ENCODE measurements around the gene GTPBP8. TPM values are rescaled to one million over a fixed set of nuclear protein-coding genes. Genes with fewer than 3 reads are reported as not detected.

Gene GTPBP8
- total RNA-seq, 1 experiment from 2014 or later: 16.4 TPM

DNA sequence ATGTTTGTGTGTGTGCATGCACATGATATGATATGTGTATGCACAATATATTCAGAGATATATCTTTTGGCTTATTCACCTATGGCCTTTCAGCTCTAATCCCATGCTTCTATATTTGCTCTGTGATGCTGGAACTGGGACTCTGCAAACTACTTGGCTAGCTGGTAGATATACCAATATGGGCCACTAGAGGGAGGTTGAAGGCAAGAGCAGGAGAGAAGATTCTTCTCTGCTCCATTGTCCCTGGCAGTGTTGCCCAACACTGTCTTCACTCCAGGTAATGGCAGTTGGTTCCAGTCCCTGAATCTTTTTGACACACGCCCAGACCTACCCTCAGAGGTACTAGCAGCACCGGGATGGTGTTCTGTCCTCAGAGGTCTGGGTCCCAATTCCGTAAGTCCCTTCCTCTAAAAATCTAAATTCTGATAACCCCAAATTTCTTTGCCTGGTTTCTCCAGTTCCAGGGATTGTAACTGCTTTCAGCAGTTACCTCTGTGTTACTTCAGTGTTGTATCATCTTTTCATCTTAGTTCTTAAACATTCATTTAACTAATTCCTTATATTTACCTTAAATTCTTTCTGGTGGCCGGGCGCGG, 44.7 kb downstream of the GTPBP8 start:
- H3K9me2 ChIP-seq (ENCODE audit: insufficient read depth): no peaks in the 10 kb centered on the region
- no peaks in the 10 kb centered on the region for H3K79me2 ChIP-seq (ENCODE audit: insufficient read depth, low read length)
- no peak overlapping the region for H3K4me3 ChIP-seq (replicated peaks in 1 of 2; ENCODE audit: low read depth in 1 of 2, low read length in 2 of 2)
- no peaks in the 10 kb centered on the region for H3K36me3 ChIP-seq (ENCODE audit: control insufficient read depth in 1 of 2, insufficient read depth in 2 of 2, low read length in 2 of 2)
- no peak overlapping the region for H2AFZ ChIP-seq (ENCODE audit: low read depth, low read length, poor library complexity, severe bottlenecking)
- TF ChIP-seq CEBPB (IDR thresholded peaks at IDR 0.05; ENCODE audit: low read depth): peak; percentile 70
- peak; percentile 62 for TF ChIP-seq RAD21 (IDR thresholded peaks at IDR 0.05; ENCODE audit: low read depth)
- no peak for TF ChIP-seq SIN3A (IDR thresholded peaks at IDR 0.05; ENCODE audit: low read depth)
- TF ChIP-seq, protein P1, sequence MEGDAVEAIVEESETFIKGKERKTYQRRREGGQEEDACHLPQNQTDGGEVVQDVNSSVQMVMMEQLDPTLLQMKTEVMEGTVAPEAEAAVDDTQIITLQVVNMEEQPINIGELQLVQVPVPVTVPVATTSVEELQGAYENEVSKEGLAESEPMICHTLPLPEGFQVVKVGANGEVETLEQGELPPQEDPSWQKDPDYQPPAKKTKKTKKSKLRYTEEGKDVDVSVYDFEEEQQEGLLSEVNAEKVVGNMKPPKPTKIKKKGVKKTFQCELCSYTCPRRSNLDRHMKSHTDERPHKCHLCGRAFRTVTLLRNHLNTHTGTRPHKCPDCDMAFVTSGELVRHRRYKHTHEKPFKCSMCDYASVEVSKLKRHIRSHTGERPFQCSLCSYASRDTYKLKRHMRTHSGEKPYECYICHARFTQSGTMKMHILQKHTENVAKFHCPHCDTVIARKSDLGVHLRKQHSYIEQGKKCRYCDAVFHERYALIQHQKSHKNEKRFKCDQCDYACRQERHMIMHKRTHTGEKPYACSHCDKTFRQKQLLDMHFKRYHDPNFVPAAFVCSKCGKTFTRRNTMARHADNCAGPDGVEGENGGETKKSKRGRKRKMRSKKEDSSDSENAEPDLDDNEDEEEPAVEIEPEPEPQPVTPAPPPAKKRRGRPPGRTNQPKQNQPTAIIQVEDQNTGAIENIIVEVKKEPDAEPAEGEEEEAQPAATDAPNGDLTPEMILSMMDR (IDR thresholded peaks at IDR 0.05 in 2 of 3, conservative IDR thresholded peaks at IDR 0.05 in 1 of 3; ENCODE audit: borderline replicate concordance in 1 of 3, insufficient read depth in 1 of 3, low read depth in 2 of 3, low read length in 2 of 3): peak; percentile 49 to 89 (median 82); a peak in 5 of 6 replicates
- BruUV-seq (replicated peaks): no TSS peak
- no peaks in the 10 kb centered on the region for H3K9me3 ChIP-seq (ENCODE audit: control insufficient read depth in 1 of 2, insufficient read depth in 1 of 2, low read depth in 1 of 2, low read length in 2 of 2)
- ATAC-seq (peak; percentile 99), DNase-seq (ENCODE audit: low read depth, low spot score) (peak; percentile 50)
- RAD21 ChIA-PET (ENCODE audit: low non-redundant PET in 1 of 2, low total read pairs in 2 of 2, uncharacterized antibody in 2 of 2, unreplicated experiment in 2 of 2): interaction anchor here in 1 of 2 experiments (0.8 kb wide), 1 partner anchor 252 kb away, joined by 3 read pairs; no protein-coding TSS in a partner anchor
- CTCF ChIA-PET: interaction anchor here (1.1 to 2.9 kb wide), 11 partner anchors 16 to 742 kb away, joined by 3 to 13 read pairs (median 5); partner anchors contain the start of gene SLC9C1
- intact Hi-C loops (cut with micrococcal nuclease): loop anchor here (10.0 kb wide), 1 partner anchor 391 kb away; the partner anchor contains the start of gene CCDC80
- H4K20me1 ChIP-seq (ENCODE audit: insufficient read depth): no peaks in the 10 kb centered on the region
- H3K4me1 ChIP-seq (ENCODE audit: control insufficient read depth in 1 of 2, insufficient read depth in 2 of 2, low read length in 2 of 2): no peaks in the 10 kb centered on the region
- no peak overlapping the region for H3K9ac ChIP-seq (ENCODE audit: low read length)
- no peaks in the 10 kb centered on the region for H3K27me3 ChIP-seq (ENCODE audit: insufficient read depth, low read length)
- H3K27ac ChIP-seq (ENCODE audit: low read depth, low read length): no peak overlapping the region
- POLR2A ChIA-PET: interaction anchor here (2.1 kb wide), 1 partner anchor 16 kb away, joined by 5 read pairs; a partner anchor contains a TSS
- H3K4me2 ChIP-seq (ENCODE audit: low read length): no peak overlapping the region

DNA sequence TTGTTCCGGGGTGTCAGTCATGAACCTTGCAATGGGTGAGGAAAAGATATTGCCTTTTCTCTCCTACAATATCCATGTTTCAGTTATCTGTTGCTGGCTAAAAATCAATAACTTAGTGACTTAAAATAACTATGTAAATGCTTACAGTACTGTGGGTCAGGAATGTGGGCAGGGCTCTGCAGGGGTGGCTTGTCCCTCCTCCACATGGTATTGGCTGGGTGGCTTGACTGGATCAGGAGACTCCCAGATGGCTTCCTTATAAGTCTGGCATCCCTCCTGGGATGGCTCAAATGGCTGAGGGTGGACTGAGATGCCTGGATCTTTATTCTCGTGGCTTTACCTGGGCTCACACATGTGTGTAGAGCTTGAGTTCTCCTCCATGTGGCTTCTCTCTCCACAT, 47.5 kb downstream of the GTPBP8 start:
- no peak overlapping the region for H3K4me3 ChIP-seq (replicated peaks in 1 of 2; ENCODE audit: low read depth in 1 of 2, low read length in 2 of 2)
- intact Hi-C loops (cut with micrococcal nuclease): loop anchor here (10.0 kb wide), 1 partner anchor 394 kb away; the partner anchor contains the start of gene CCDC80
- no peaks in the 10 kb centered on the region for H3K9me2 ChIP-seq (ENCODE audit: insufficient read depth)
- no peak for DNase-seq (ENCODE audit: low read depth, low spot score)
- ChIA-PET POLR2A (no interaction called here), CTCF (no interaction called here), RAD21 (ENCODE audit: low non-redundant PET in 1 of 2, low total read pairs in 2 of 2, uncharacterized antibody in 2 of 2, unreplicated experiment in 2 of 2) (no interaction called here)
- TF ChIP-seq RAD21 (IDR thresholded peaks at IDR 0.05; ENCODE audit: low read depth) (no peak), EZH2phosphoT487 (IDR thresholded peaks at IDR 0.05; ENCODE audit: borderline replicate concordance) (no peak), CBX3 (IDR thresholded peaks at IDR 0.05; ENCODE audit: low read depth) (no peak), SP1 (IDR thresholded peaks at IDR 0.05; ENCODE audit: low read depth) (no peak), YY1 (IDR thresholded peaks at IDR 0.05; ENCODE audit: extremely low read depth, insufficient replicate concordance, low read depth, low read length) (no peak)
- TF ChIP-seq, protein P2, sequence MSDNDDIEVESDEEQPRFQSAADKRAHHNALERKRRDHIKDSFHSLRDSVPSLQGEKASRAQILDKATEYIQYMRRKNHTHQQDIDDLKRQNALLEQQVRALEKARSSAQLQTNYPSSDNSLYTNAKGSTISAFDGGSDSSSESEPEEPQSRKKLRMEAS (IDR thresholded peaks at IDR 0.05): no peak
- H3K27ac ChIP-seq (ENCODE audit: low read depth, low read length): no peak overlapping the region
- H3K4me2 ChIP-seq (ENCODE audit: low read length): no peak overlapping the region
- no peaks in the 10 kb centered on the region for H3K79me2 ChIP-seq (ENCODE audit: insufficient read depth, low read length)
- ATAC-seq: no peak
- H3K4me1 ChIP-seq (ENCODE audit: control insufficient read depth in 1 of 2, insufficient read depth in 2 of 2, low read length in 2 of 2): no peaks in the 10 kb centered on the region
- no peak overlapping the region for H3K9ac ChIP-seq (ENCODE audit: low read length)
- H4K20me1 ChIP-seq (ENCODE audit: insufficient read depth): no peaks in the 10 kb centered on the region
- H3K27me3 ChIP-seq (ENCODE audit: insufficient read depth, low read length): no peaks in the 10 kb centered on the region; the same call in 1 of the 2 replicates
- no peaks in the 10 kb centered on the region for H3K36me3 ChIP-seq (ENCODE audit: control insufficient read depth in 1 of 2, insufficient read depth in 2 of 2, low read length in 2 of 2)
- BruUV-seq (replicated peaks): no TSS peak
- no peak overlapping the region for H2AFZ ChIP-seq (ENCODE audit: low read depth, low read length, poor library complexity, severe bottlenecking)
- H3K9me3 ChIP-seq (ENCODE audit: control insufficient read depth in 1 of 2, insufficient read depth in 1 of 2, low read depth in 1 of 2, low read length in 2 of 2): no peaks in the 10 kb centered on the region

Data from HCT116 (cell line).